Stimulated activated naive CD8-positive, alpha-beta T cell treated with anti-CD3 and anti-CD28 coated beads, Interleukin-15, amount 100 ng/mL, for 72 hours (primary cell): ENCODE results near the gene LDAH.

Source experiments
- ATAC-seq: fragments of 150-1000 bp; cut with Tn5 transposase; 2 replicates; pipeline ENCODE4 v1.10.0; 2021; ENCODE audit warnings: mild to moderate bottlenecking, moderate library complexity
- DNase-seq, 2 donors: peaks; one replicate each; pipeline ENCODE4 v3.0.0; 2021 to 2022
- H3K27ac Mint-ChIP-seq, 2 donors: one replicate each; pipeline ENCODE4 v1.8.0; 2022; ENCODE audit warnings: mild to moderate bottlenecking in 2 of 2, mixed read lengths in 2 of 2, moderate library complexity in 2 of 2
- H3K27me3 Mint-ChIP-seq: one replicate; pipeline ENCODE4 v1.8.0; 2022; ENCODE audit warnings: mixed read lengths
- H3K4me1 Mint-ChIP-seq: one replicate; pipeline ENCODE4 v1.8.0; 2022; ENCODE audit warnings: mild to moderate bottlenecking, mixed read lengths
- H3K4me3 Mint-ChIP-seq, 2 donors: one replicate each; pipeline ENCODE4 v1.8.0; 2022; ENCODE audit warnings: mild to moderate bottlenecking in 2 of 2, mixed read lengths in 2 of 2, moderate library complexity in 1 of 2
- H3K9me3 Mint-ChIP-seq, 2 donors: one replicate each; pipeline ENCODE4 v1.8.0; 2022; ENCODE audit warnings: mixed read lengths in 2 of 2

Gene LDAH

GRCh38 chr2:20638646-20639430 lies 184.1 kb downstream of the LDAH start:
- Mint-ChIP-seq H3K27me3 (no peaks in the 10 kb centered on the region), H3K9me3 (no peaks in the 10 kb centered on the region), H3K27ac (no peak overlapping the region), H3K4me1 (peaks cover 22% of the 10 kb centered on the region), H3K4me3 (no peak overlapping the region)
- DNase-seq, result no peak
- ATAC-seq, result no peak

GRCh38 chr2:20638014-20638413 lies 184.9 kb downstream of the LDAH start:
- Mint-ChIP-seq H3K9me3 (no peaks in the 10 kb centered on the region), H3K4me3 (no peak overlapping the region), H3K27ac (no peak overlapping the region), H3K27me3 (no peaks in the 10 kb centered on the region), H3K4me1 (peaks cover 25% of the 10 kb centered on the region)
- ATAC-seq, result no peak
- no peak for DNase-seq

GRCh38 chr2:20637147-20637546 lies 185.8 kb downstream of the LDAH start:
- Mint-ChIP-seq H3K27ac (no peak overlapping the region), H3K27me3 (no peaks in the 10 kb centered on the region), H3K4me1 (peaks cover 18% of the 10 kb centered on the region), H3K4me3 (no peak overlapping the region), H3K9me3 (no peaks in the 10 kb centered on the region)
- no peak for ATAC-seq
- DNase-seq, result no peak

GRCh38 chr2:20635675-20636584 lies 187.0 kb downstream of the LDAH start:
- peak overlapping the region in 1 of 2 donors; percentile 10 for H3K27ac Mint-ChIP-seq
- H3K27me3 Mint-ChIP-seq, result no peaks in the 10 kb centered on the region
- no peaks in the 10 kb centered on the region for H3K9me3 Mint-ChIP-seq
- DNase-seq (peak; percentile 63 to 66), ATAC-seq (peak; percentile 85)
- H3K4me3 Mint-ChIP-seq, result no peak overlapping the region
- H3K4me1 Mint-ChIP-seq, result peaks cover 15% of the 10 kb centered on the region

GRCh38 chr2:20635113-20635510 lies 187.8 kb downstream of the LDAH start:
- H3K4me3 Mint-ChIP-seq, result no peak overlapping the region
- H3K4me1 Mint-ChIP-seq, result peaks cover 15% of the 10 kb centered on the region
- ATAC-seq (no peak), DNase-seq (no peak)
- H3K27ac Mint-ChIP-seq, result no peak overlapping the region
- no peaks in the 10 kb centered on the region for H3K9me3 Mint-ChIP-seq
- H3K27me3 Mint-ChIP-seq, result no peaks in the 10 kb centered on the region

GRCh38 chr2:20634507-20635112 lies 188.3 kb downstream of the LDAH start:
- H3K27me3 Mint-ChIP-seq, result no peaks in the 10 kb centered on the region
- H3K9me3 Mint-ChIP-seq, result no peaks in the 10 kb centered on the region
- H3K27ac Mint-ChIP-seq, result no peak overlapping the region
- peaks cover 15% of the 10 kb centered on the region for H3K4me1 Mint-ChIP-seq
- no peak for DNase-seq
- ATAC-seq, result no peak
- no peak overlapping the region for H3K4me3 Mint-ChIP-seq
